GM18519 (cell line): ENCODE data around the gene SIMC1.
A peak's percentile ranks its signal among the peaks of the same experiment; 100 is the strongest.
"Not testable (repeated sequence)": the region's sequence is repeated elsewhere in the genome, so short reads cannot be mapped to it uniquely, and the experiment has no call there.

Experiments used
- ATAC-seq: cut with Tn5 transposase; IDR thresholded peaks from one replicate; pipeline ENCODE4 v1.9.1; 2021; ENCODE audit warnings: mild to moderate bottlenecking, moderate library complexity; ENCODE audit not compliant: unreplicated experiment, low FRiP score

SIMC1 gene

GRCh38 chr5:176214466-176215021, 23.7 kb upstream of the SIMC1 start:
- ATAC-seq, result not testable (repeated sequence)

- not testable (repeated sequence) for ATAC-seq
These were observed 21.8 kb upstream of the SIMC1 start for GRCh38 chr5:176216393-176216916.

- not testable (repeated sequence) for ATAC-seq
These were observed 21.0 kb upstream of the SIMC1 start for GRCh38 chr5:176217188-176217729.

GRCh38 chr5:176217764-176218163, 20.5 kb upstream of the SIMC1 start:
- ATAC-seq, result not testable (repeated sequence)

- not testable (repeated sequence) for ATAC-seq
These were observed 16.2 kb upstream of the SIMC1 start for GRCh38 chr5:176222006-176222405.

- not testable (repeated sequence) for ATAC-seq
These were observed 9.9 kb upstream of the SIMC1 start for GRCh38 chr5:176228358-176228757.

GRCh38 chr5:176233253-176233652, 5.0 kb upstream of the SIMC1 start:
- not testable (repeated sequence) for ATAC-seq

- ATAC-seq, result not testable (repeated sequence)
These were observed 3.1 kb upstream of the SIMC1 start for GRCh38 chr5:176235155-176235554.

- ATAC-seq, result peak; percentile 16
These were observed 540 bp downstream of the SIMC1 start for GRCh38 chr5:176238645-176239283.

- ATAC-seq, result not testable (repeated sequence)
These were observed 1.1 kb downstream of the SIMC1 start for GRCh38 chr5:176239304-176239703.

- ATAC-seq, result not testable (repeated sequence)
These were observed 6.1 kb downstream of the SIMC1 start for GRCh38 chr5:176244318-176244717.

- ATAC-seq, result not testable (repeated sequence)
These were observed 6.8 kb downstream of the SIMC1 start for GRCh38 chr5:176245074-176245473.

GRCh38 chr5:176245489-176245888, 7.3 kb downstream of the SIMC1 start:
- ATAC-seq, result not testable (repeated sequence)

GRCh38 chr5:176250691-176251090, 12.5 kb downstream of the SIMC1 start:
- ATAC-seq, result not testable (repeated sequence)

- ATAC-seq, result not testable (repeated sequence)
These were observed 13.9 kb downstream of the SIMC1 start for GRCh38 chr5:176252171-176252570.

- ATAC-seq, result not testable (repeated sequence)
These were observed 15.3 kb downstream of the SIMC1 start for GRCh38 chr5:176253370-176254065.

GRCh38 chr5:176254066-176254393, 15.8 kb downstream of the SIMC1 start:
- not testable (repeated sequence) for ATAC-seq

GRCh38 chr5:176257871-176258505, 19.8 kb downstream of the SIMC1 start:
- ATAC-seq, result not testable (repeated sequence)

- not testable (repeated sequence) for ATAC-seq
These were observed 22.5 kb downstream of the SIMC1 start for GRCh38 chr5:176260682-176261081.

- not testable (repeated sequence) for ATAC-seq
These were observed 28.2 kb downstream of the SIMC1 start for GRCh38 chr5:176266448-176266847.

GRCh38 chr5:176289018-176289417, 50.8 kb downstream of the SIMC1 start:
- not testable (repeated sequence) for ATAC-seq
